CD4-positive, alpha-beta T cell treated with Interleukin-15 for 1 hour (primary cell): ENCODE measurements around the gene COPS3.
"Not testable (repeated sequence)": the region's sequence is repeated elsewhere in the genome, so short reads cannot be mapped to it uniquely, and the experiment has no call there.

Source experiments
- DNase-seq: peaks from one replicate; pipeline ENCODE4 v3.0.0-alpha.2; 2020

The COPS3 gene

GRCh38 chr17:17300624-17301568, 19.9 kb upstream of the COPS3 start:
- peak; percentile 57 for DNase-seq

GRCh38 chr17:17298108-17298507, 17.1 kb upstream of the COPS3 start:
- DNase-seq, result no peak

GRCh38 chr17:17297217-17297616, 16.2 kb upstream of the COPS3 start:
- no peak for DNase-seq

GRCh38 chr17:17295141-17295540, 14.1 kb upstream of the COPS3 start:
- DNase-seq, result no peak

- DNase-seq, result no peak
Observed at GRCh38 chr17:17289701-17290100, 8.7 kb upstream of the COPS3 start.

GRCh38 chr17:17289086-17289485, 8.0 kb upstream of the COPS3 start:
- no peak for DNase-seq

- DNase-seq, result no peak
Observed at GRCh38 chr17:17285951-17286350, 4.9 kb upstream of the COPS3 start.

- no peak for DNase-seq
Observed at GRCh38 chr17:17279316-17279715, 1.7 kb downstream of the COPS3 start.

GRCh38 chr17:17277431-17277830, 3.6 kb downstream of the COPS3 start:
- DNase-seq, result not testable (repeated sequence)

GRCh38 chr17:17275971-17276370, 5.1 kb downstream of the COPS3 start:
- DNase-seq, result no peak

- no peak for DNase-seq
Observed at GRCh38 chr17:17269926-17270773, 10.9 kb downstream of the COPS3 start.

- DNase-seq, result no peak
Observed at GRCh38 chr17:17264430-17264829, 16.6 kb downstream of the COPS3 start.

- DNase-seq, result no peak
Observed at GRCh38 chr17:17258998-17259397, 22.0 kb downstream of the COPS3 start.

- DNase-seq, result no peak
Observed at GRCh38 chr17:17258011-17258410, 23.0 kb downstream of the COPS3 start.

GRCh38 chr17:17256316-17256715, 24.7 kb downstream of the COPS3 start:
- no peak for DNase-seq

GRCh38 chr17:17255689-17256088, 25.4 kb downstream of the COPS3 start:
- not testable (repeated sequence) for DNase-seq

GRCh38 chr17:17254036-17254435, 27.0 kb downstream of the COPS3 start:
- no peak for DNase-seq

- DNase-seq, result no peak
Observed at GRCh38 chr17:17253406-17253805, 27.6 kb downstream of the COPS3 start.

- no peak for DNase-seq
Observed at GRCh38 chr17:17252149-17252661, 28.8 kb downstream of the COPS3 start.

GRCh38 chr17:17246879-17247278, 34.2 kb downstream of the COPS3 start:
- DNase-seq, result no peak

GRCh38 chr17:17243163-17243562, 37.9 kb downstream of the COPS3 start:
- no peak for DNase-seq

- DNase-seq, result no peak
Observed at GRCh38 chr17:17242246-17242645, 38.8 kb downstream of the COPS3 start.

- DNase-seq, result no peak
Observed at GRCh38 chr17:17241656-17242055, 39.4 kb downstream of the COPS3 start.

GRCh38 chr17:17239832-17240231, 41.2 kb downstream of the COPS3 start:
- DNase-seq, result no peak
